CD14-positive monocyte (primary cell): ENCODE measurements around the gene MAB21L3. TPM values are rescaled to one million over a fixed set of nuclear protein-coding genes. Genes with fewer than 3 reads are reported as not detected.

Experiments
- DNase-seq, 3 donors: peaks; one replicate each; pipeline ENCODE4 v3.0.0-alpha.2; 2011 to 2022
- H2AFZ ChIP-seq: 2 replicates; pipeline ENCODE4 v1.6.0; 2012; ENCODE audit warnings: mild to moderate bottlenecking, low read depth, low read length, inconsistent platforms; ENCODE audit not compliant: insufficient read depth, poor library complexity, severe bottlenecking
- H3K27ac ChIP-seq, 2 donors: 1 replicate in 1 of 2; 2 replicates in 1 of 2; pipeline ENCODE4 v1.5.1; 2012 to 2013; ENCODE audit warnings: low read length in 2 of 2, control low read depth in 1 of 2, inconsistent platforms in 1 of 2, low read depth in 1 of 2, mild to moderate bottlenecking in 1 of 2
- H3K27me3 ChIP-seq, 2 donors: one replicate each; pipeline versions ENCODE4 v1.6.0 to v1.6.1; 2011 to 2013; ENCODE audit warnings: low read length in 2 of 2; ENCODE audit not compliant: control insufficient read depth in 2 of 2, insufficient read depth in 2 of 2
- H3K36me3 ChIP-seq, 2 donors: replicated peaks in 1 of 2; 1 replicate in 1 of 2; 2 replicates in 1 of 2; pipeline versions ENCODE4 v1.5.1 to v1.6.1; 2012 to 2013; ENCODE audit warnings: low read length in 2 of 2, control low read depth in 1 of 2, inconsistent platforms in 1 of 2, mild to moderate bottlenecking in 1 of 2; ENCODE audit not compliant: insufficient read depth in 2 of 2, control insufficient read depth in 1 of 2
- H3K4me1 ChIP-seq, 2 donors: 1 replicate in 1 of 2; 2 replicates in 1 of 2; pipeline versions ENCODE4 v1.5.1 to v1.6.1; 2012 to 2013; ENCODE audit warnings: low read length in 2 of 2, control low read depth in 1 of 2, inconsistent platforms in 1 of 2, mild to moderate bottlenecking in 1 of 2, moderate library complexity in 1 of 2; ENCODE audit not compliant: insufficient read depth in 2 of 2, control insufficient read depth in 1 of 2
- H3K4me2 ChIP-seq: replicated peaks from 2 replicates; pipeline ENCODE3; 2012; ENCODE audit warnings: low read length, moderate library complexity, mild to moderate bottlenecking; ENCODE audit not compliant: poor library complexity, severe bottlenecking; ENCODE audit errors: extremely low read depth
- H3K4me3 ChIP-seq, 3 experiments: fragments of 200-600 bp in 1 of 3; sonication (generic) in 1 of 3; replicated peaks in 1 of 3; 1 replicate in 2 of 3; 2 replicates in 1 of 3; pipeline ENCODE4 v1.5.1; 2011 to 2013; ENCODE audit warnings: low read length in 3 of 3, mild to moderate bottlenecking in 3 of 3, control low read depth in 2 of 3, low read depth in 2 of 3, inconsistent platforms in 1 of 3, moderate library complexity in 1 of 3
- H3K79me2 ChIP-seq: 2 replicates; pipeline ENCODE4 v1.6.0; 2012; ENCODE audit warnings: mild to moderate bottlenecking, control low read depth, inconsistent platforms, low read length, moderate library complexity; ENCODE audit not compliant: insufficient read depth
- H3K9ac ChIP-seq: 2 replicates; pipeline ENCODE4 v1.6.0; 2017; ENCODE audit warnings: low read length, mild to moderate bottlenecking; ENCODE audit not compliant: insufficient read depth, poor library complexity, severe bottlenecking
- H3K9me3 ChIP-seq, 2 donors: replicated peaks in 1 of 2; 1 replicate in 1 of 2; 2 replicates in 1 of 2; pipeline versions ENCODE4 v1.5.1 to v1.6.1; 2012 to 2013; ENCODE audit warnings: low read length in 2 of 2, control low read depth in 1 of 2; ENCODE audit not compliant: control insufficient read depth in 1 of 2, insufficient read depth in 1 of 2
- H4K20me1 ChIP-seq: 2 replicates; pipeline ENCODE4 v1.6.0; 2012; ENCODE audit warnings: mild to moderate bottlenecking, low read length, control low read depth, moderate library complexity; ENCODE audit not compliant: insufficient read depth
- H3K27ac Mint-ChIP-seq, 7 donors: one replicate each; pipeline ENCODE4 v1.8.0; 2020; ENCODE audit warnings: mild to moderate bottlenecking in 7 of 7, mixed read lengths in 7 of 7, moderate library complexity in 6 of 7, inconsistent platforms in 2 of 7
- H3K27me3 Mint-ChIP-seq, 3 donors: one replicate each; pipeline ENCODE4 v1.8.0; 2021 to 2022; ENCODE audit warnings: low read depth in 3 of 3, mild to moderate bottlenecking in 3 of 3, mixed read lengths in 3 of 3, moderate library complexity in 3 of 3, inconsistent platforms in 1 of 3
- H3K36me3 Mint-ChIP-seq, 2 donors: one replicate each; pipeline ENCODE4 v1.8.0; 2020; ENCODE audit warnings: mixed read lengths in 2 of 2, inconsistent platforms in 1 of 2, mild to moderate bottlenecking in 1 of 2
- H3K4me1 Mint-ChIP-seq: one replicate; pipeline ENCODE4 v1.8.0; 2020; ENCODE audit warnings: mild to moderate bottlenecking, mixed read lengths
- H3K4me3 Mint-ChIP-seq, 2 donors: one replicate each; pipeline ENCODE4 v1.8.0; 2020; ENCODE audit warnings: mild to moderate bottlenecking in 2 of 2, mixed read lengths in 2 of 2, moderate library complexity in 1 of 2
- H3K9me3 Mint-ChIP-seq, 7 donors: one replicate each; pipeline ENCODE4 v1.8.0; 2020 to 2022; ENCODE audit warnings: mixed read lengths in 7 of 7, mild to moderate bottlenecking in 6 of 7, moderate library complexity in 6 of 7, inconsistent platforms in 2 of 7
- WGBS: methylation state at CpG from one replicate; pipeline ENCODE4 v1.1.5; 2013; ENCODE audit warnings: missing lambda C conversion rate; ENCODE audit not compliant: insufficient coverage; 5-methylcytosine and 5-hydroxymethylcytosine counted together
- intact Hi-C, 2 donors: fragments of 100-400 bp; cut with micrococcal nuclease; formaldehyde crosslinking; loops; one replicate each; pipeline versions ENCODE4 v1.15.0 to v1.15.1; 2023
- polyA plus RNA-seq, 3 donors: library from polyadenylated mRNA; depleted of rRNA in 1 of 3; unstranded in 2 of 3; stranded (reverse) in 1 of 3; fragments of 300-500 nt in 2 of 3; fragments of >200 nt in 1 of 3; fragmentation: Illumina TruSeq in 2 of 3; gene quantifications; 1 replicate in 2 of 3; 2 replicates in 1 of 3; pipeline ENCODE4 v1.2.3, GENCODE V29; 2012 to 2021
- TF ChIP-seq, protein P1 (sequence below): fragments of 200-600 bp; IDR thresholded peaks from one replicate; pipeline ENCODE4 v1.8.0; 2022; ENCODE audit warnings: antibody characterized with exemption, mild to moderate bottlenecking

MAB21L3 gene
- polyA plus RNA-seq, 3 donors = 0.44 TPM; not detected in 2

DNA sequence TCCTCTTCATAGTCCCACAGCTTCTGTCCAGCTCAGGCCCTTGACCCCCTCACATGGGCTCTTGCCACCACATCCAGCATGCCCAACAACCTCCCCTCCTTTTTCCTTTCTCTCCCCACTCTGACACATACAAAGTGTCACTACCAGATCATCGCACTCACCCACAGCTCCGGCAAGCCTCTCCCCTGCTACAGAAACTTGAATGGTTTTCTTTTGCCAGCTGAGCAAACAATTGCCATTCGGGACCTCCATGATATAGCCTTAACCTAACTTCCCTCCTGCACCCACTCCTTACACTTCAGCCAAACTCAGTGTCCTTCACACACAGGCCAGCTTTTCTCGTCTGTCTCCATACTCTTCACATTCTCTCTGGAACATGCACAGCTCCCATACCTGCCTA lies 43.3 kb downstream of the MAB21L3 start:
- H4K20me1 ChIP-seq = no peaks in the 10 kb centered on the region
- TF ChIP-seq, protein P1, sequence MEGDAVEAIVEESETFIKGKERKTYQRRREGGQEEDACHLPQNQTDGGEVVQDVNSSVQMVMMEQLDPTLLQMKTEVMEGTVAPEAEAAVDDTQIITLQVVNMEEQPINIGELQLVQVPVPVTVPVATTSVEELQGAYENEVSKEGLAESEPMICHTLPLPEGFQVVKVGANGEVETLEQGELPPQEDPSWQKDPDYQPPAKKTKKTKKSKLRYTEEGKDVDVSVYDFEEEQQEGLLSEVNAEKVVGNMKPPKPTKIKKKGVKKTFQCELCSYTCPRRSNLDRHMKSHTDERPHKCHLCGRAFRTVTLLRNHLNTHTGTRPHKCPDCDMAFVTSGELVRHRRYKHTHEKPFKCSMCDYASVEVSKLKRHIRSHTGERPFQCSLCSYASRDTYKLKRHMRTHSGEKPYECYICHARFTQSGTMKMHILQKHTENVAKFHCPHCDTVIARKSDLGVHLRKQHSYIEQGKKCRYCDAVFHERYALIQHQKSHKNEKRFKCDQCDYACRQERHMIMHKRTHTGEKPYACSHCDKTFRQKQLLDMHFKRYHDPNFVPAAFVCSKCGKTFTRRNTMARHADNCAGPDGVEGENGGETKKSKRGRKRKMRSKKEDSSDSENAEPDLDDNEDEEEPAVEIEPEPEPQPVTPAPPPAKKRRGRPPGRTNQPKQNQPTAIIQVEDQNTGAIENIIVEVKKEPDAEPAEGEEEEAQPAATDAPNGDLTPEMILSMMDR = no peak
- no peak overlapping the region for H3K4me2 ChIP-seq
- H3K79me2 ChIP-seq = no peaks in the 10 kb centered on the region
- intact Hi-C loops = loop anchor here (5.0 kb wide), 2 partner anchors 328 to 333 kb away; no protein-coding TSS in a partner anchor
- no peak overlapping the region for H3K27ac Mint-ChIP-seq
- WGBS = 97% methylated on average over 4 of the region's 4 CpGs
- H3K27me3 Mint-ChIP-seq = peaks cover 4 to 8% (median 8%) of the 10 kb centered on the region in 3 donors
- H3K9me3 Mint-ChIP-seq = peaks cover 0 to 2% (median 0%) of the 10 kb centered on the region in 7 donors
- no peaks in the 10 kb centered on the region for H3K36me3 ChIP-seq
- H2AFZ ChIP-seq = no peak overlapping the region
- no peak overlapping the region for H3K4me3 Mint-ChIP-seq
- no peak overlapping the region for H3K4me3 ChIP-seq
- no peak overlapping the region for H3K27ac ChIP-seq
- no peaks in the 10 kb centered on the region for H3K36me3 Mint-ChIP-seq
- H3K9me3 ChIP-seq = no peaks in the 10 kb centered on the region
- peaks cover 4 to 5% of the 10 kb centered on the region in 2 donors for H3K4me1 ChIP-seq
- peaks cover 5% of the 10 kb centered on the region for H3K4me1 Mint-ChIP-seq
- no peak for DNase-seq
- no peaks in the 10 kb centered on the region for H3K27me3 ChIP-seq
- H3K9ac ChIP-seq = no peak overlapping the region

DNA sequence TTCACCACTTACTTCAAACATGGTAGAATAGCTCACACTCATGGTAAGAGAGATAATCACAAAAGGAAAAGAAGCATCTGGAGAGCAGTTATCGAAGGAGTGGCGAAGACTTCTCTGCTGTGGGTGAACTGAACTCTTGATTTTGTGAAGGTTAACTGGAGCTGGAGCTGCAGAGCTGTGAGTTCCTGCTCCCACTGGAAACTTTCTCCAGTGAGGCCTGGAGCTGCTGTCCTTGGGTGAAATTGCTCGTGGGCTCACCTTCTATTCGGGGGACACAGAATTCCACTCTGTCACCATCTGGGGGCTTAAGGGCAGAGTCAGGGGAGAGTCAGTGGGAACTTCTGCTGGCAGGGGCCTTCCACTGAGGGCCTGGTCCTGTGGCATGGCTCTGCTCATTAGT lies 45.9 kb downstream of the MAB21L3 start:
- H3K4me1 ChIP-seq = peaks cover 0 to 3% of the 10 kb centered on the region in 2 donors
- no peak for DNase-seq
- H3K4me3 Mint-ChIP-seq = no peak overlapping the region
- no peak overlapping the region for H3K4me3 ChIP-seq
- H3K36me3 ChIP-seq = no peaks in the 10 kb centered on the region
- H3K9ac ChIP-seq = no peak overlapping the region
- intact Hi-C loops = no loop called here
- peaks cover 0 to 14% (median 4%) of the 10 kb centered on the region in 3 donors for H3K27me3 Mint-ChIP-seq
- no peaks in the 10 kb centered on the region for H4K20me1 ChIP-seq
- H3K9me3 Mint-ChIP-seq = peaks cover 0 to 4% (median 0%) of the 10 kb centered on the region in 7 donors
- no peak overlapping the region for H2AFZ ChIP-seq
- no peaks in the 10 kb centered on the region for H3K9me3 ChIP-seq
- WGBS = 93% methylated on average over 2 of the region's 4 CpGs
- H3K4me1 Mint-ChIP-seq = peaks cover 2% of the 10 kb centered on the region
- TF ChIP-seq, protein P1 = no peak
- H3K36me3 Mint-ChIP-seq = no peaks in the 10 kb centered on the region
- H3K27me3 ChIP-seq = no peaks in the 10 kb centered on the region
- no peaks in the 10 kb centered on the region for H3K79me2 ChIP-seq
- H3K27ac ChIP-seq = no peak overlapping the region
- H3K4me2 ChIP-seq = no peak overlapping the region
- H3K27ac Mint-ChIP-seq = no peak overlapping the region
